DOHH2 (cell line): ENCODE results near the gene CPNE1.

ENCODE experiments used
- H3F3A ChIP-seq: fragments of 200-600 bp; sonication (generic), shearing (Covaris generic); 2 replicates; pipeline ENCODE4 v1.6.0; 2016; ENCODE audit warnings: antibody characterized with exemption, mild to moderate bottlenecking; ENCODE audit not compliant: control insufficient read depth, insufficient read depth
- H3K27ac ChIP-seq: fragments of 200-600 bp; sonication (generic); 2 replicates; pipeline ENCODE4 v1.5.1; 2014; ENCODE audit warnings: low read depth, mild to moderate bottlenecking, low read length, moderate library complexity
- H3K27me3 ChIP-seq: fragments of 200-600 bp; sonication (generic); 2 replicates; pipeline ENCODE4 v1.6.1; 2014; ENCODE audit warnings: mild to moderate bottlenecking, low read length, mixed read lengths; ENCODE audit not compliant: control insufficient read depth
- H3K36me3 ChIP-seq: fragments of 200-600 bp; sonication (generic); 2 replicates; pipeline ENCODE4 v1.6.1; 2014; ENCODE audit warnings: mild to moderate bottlenecking, low read length, moderate library complexity, mixed read lengths; ENCODE audit not compliant: control insufficient read depth
- H3K4me1 ChIP-seq: fragments of 200-600 bp; sonication (generic); 2 replicates; pipeline ENCODE4 v1.6.1; 2014; ENCODE audit warnings: mild to moderate bottlenecking, low read length, mixed read lengths; ENCODE audit not compliant: control insufficient read depth
- H3K4me2 ChIP-seq: fragments of 200-600 bp; sonication (generic); 2 replicates; pipeline ENCODE4 v1.6.0; 2014; ENCODE audit warnings: mild to moderate bottlenecking, low read length, moderate library complexity
- H3K4me3 ChIP-seq: fragments of 200-600 bp; sonication (generic); 2 replicates; pipeline ENCODE4 v1.5.1; 2014; ENCODE audit warnings: mild to moderate bottlenecking, low read length, mixed read lengths
- H3K79me2 ChIP-seq: fragments of 200-600 bp; sonication (generic); 2 replicates; pipeline ENCODE4 v1.6.1; 2014; ENCODE audit warnings: mild to moderate bottlenecking, low read length, mixed read lengths; ENCODE audit not compliant: control insufficient read depth
- H3K9me2 ChIP-seq: fragments of 200-600 bp; sonication (generic); replicated peaks from 2 replicates; pipeline ENCODE4 v1.6.1; 2014; ENCODE audit warnings: mild to moderate bottlenecking, low read length, mixed read lengths; ENCODE audit not compliant: control insufficient read depth
- H3K9me3 ChIP-seq: fragments of 200-600 bp; sonication (generic); 2 replicates; pipeline ENCODE4 v1.6.1; 2014; ENCODE audit warnings: antibody characterized with exemption, low read length, mixed read lengths; ENCODE audit not compliant: control insufficient read depth, insufficient read depth
- H4K20me1 ChIP-seq: fragments of 200-600 bp; sonication (generic); 2 replicates; pipeline ENCODE4 v1.6.0; 2014; ENCODE audit warnings: low read depth, mild to moderate bottlenecking, antibody characterized with exemption, low read length, moderate library complexity; ENCODE audit not compliant: control insufficient read depth, insufficient read depth
- EZH2phosphoT487 ChIP-seq: fragments of 200-600 bp; sonication (generic); IDR thresholded peaks from 2 replicates; pipeline ENCODE4 v1.6.1; 2017; ENCODE audit warnings: borderline replicate concordance, mild to moderate bottlenecking, antibody characterized with exemption, low read length, moderate library complexity, mixed read lengths
- TF ChIP-seq, protein P1 (sequence below): fragments of 200-600 bp; sonication (generic); IDR thresholded peaks from one replicate; pipeline ENCODE4 v1.5.1; 2014; ENCODE audit warnings: antibody characterized with exemption, mild to moderate bottlenecking, low read depth, low read length; ENCODE audit not compliant: poor library complexity, severe bottlenecking

CPNE1 gene

GRCh38 chr20:35653893-35654292 lies 10.8 kb downstream of the CPNE1 start:
- no peak overlapping the region for H3K27ac ChIP-seq
- TF ChIP-seq, protein P1, sequence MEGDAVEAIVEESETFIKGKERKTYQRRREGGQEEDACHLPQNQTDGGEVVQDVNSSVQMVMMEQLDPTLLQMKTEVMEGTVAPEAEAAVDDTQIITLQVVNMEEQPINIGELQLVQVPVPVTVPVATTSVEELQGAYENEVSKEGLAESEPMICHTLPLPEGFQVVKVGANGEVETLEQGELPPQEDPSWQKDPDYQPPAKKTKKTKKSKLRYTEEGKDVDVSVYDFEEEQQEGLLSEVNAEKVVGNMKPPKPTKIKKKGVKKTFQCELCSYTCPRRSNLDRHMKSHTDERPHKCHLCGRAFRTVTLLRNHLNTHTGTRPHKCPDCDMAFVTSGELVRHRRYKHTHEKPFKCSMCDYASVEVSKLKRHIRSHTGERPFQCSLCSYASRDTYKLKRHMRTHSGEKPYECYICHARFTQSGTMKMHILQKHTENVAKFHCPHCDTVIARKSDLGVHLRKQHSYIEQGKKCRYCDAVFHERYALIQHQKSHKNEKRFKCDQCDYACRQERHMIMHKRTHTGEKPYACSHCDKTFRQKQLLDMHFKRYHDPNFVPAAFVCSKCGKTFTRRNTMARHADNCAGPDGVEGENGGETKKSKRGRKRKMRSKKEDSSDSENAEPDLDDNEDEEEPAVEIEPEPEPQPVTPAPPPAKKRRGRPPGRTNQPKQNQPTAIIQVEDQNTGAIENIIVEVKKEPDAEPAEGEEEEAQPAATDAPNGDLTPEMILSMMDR = no peak
- TF ChIP-seq EZH2phosphoT487 = no peak
- H3K4me2 ChIP-seq = no peak overlapping the region
- peaks cover 14% of the 10 kb centered on the region for H3K4me1 ChIP-seq
- peaks cover 15% of the 10 kb centered on the region; the same call in 1 of the 2 replicates for H3F3A ChIP-seq
- no peak overlapping the region for H3K4me3 ChIP-seq
- H3K9me2 ChIP-seq = no peaks in the 10 kb centered on the region
- peaks cover 100% of the 10 kb centered on the region for H3K79me2 ChIP-seq
- H3K36me3 ChIP-seq = peaks cover 93% of the 10 kb centered on the region
- peaks cover 39% of the 10 kb centered on the region for H4K20me1 ChIP-seq
- no peaks in the 10 kb centered on the region for H3K9me3 ChIP-seq
- H3K27me3 ChIP-seq = no peaks in the 10 kb centered on the region

DNA sequence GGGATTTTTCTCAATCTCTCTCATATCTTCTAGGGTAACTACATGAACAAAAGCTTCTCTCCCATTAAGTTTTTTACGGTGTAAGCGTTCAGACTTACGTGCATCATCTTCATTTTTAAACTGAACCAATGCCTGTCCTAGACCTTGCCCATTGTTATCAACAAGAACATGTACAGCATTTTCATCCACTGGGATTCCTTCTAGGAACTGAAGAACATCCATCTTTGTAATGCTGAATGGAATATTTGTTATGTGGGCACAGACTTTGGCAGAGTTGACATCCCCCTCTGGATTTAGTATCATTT lies 11.3 kb downstream of the CPNE1 start:
- no peak overlapping the region for H3K4me2 ChIP-seq
- peaks cover 20% of the 10 kb centered on the region for H3F3A ChIP-seq
- H3K79me2 ChIP-seq = peaks cover 100% of the 10 kb centered on the region
- H3K36me3 ChIP-seq = peaks cover 94% of the 10 kb centered on the region
- no peaks in the 10 kb centered on the region for H3K9me3 ChIP-seq
- peaks cover 39% of the 10 kb centered on the region for H4K20me1 ChIP-seq
- no peak overlapping the region for H3K27ac ChIP-seq
- no peak overlapping the region for H3K4me3 ChIP-seq
- H3K27me3 ChIP-seq = no peaks in the 10 kb centered on the region
- H3K4me1 ChIP-seq = peaks cover 11% of the 10 kb centered on the region
- no peaks in the 10 kb centered on the region for H3K9me2 ChIP-seq
- TF ChIP-seq EZH2phosphoT487 = no peak
- TF ChIP-seq, protein P1 = no peak

GRCh38 chr20:35652641-35653429 lies 11.9 kb downstream of the CPNE1 start:
- no peak overlapping the region for H3K4me2 ChIP-seq
- H3K4me1 ChIP-seq = peaks cover 7% of the 10 kb centered on the region
- H3K36me3 ChIP-seq = peaks cover 93% of the 10 kb centered on the region
- H3K27ac ChIP-seq = no peak overlapping the region
- peaks cover 20% of the 10 kb centered on the region for H3F3A ChIP-seq
- H3K4me3 ChIP-seq = no peak overlapping the region
- no peaks in the 10 kb centered on the region for H3K27me3 ChIP-seq
- no peaks in the 10 kb centered on the region for H3K9me3 ChIP-seq
- no peaks in the 10 kb centered on the region for H3K9me2 ChIP-seq
- TF ChIP-seq, protein P1 = no peak
- no peak for TF ChIP-seq EZH2phosphoT487
- peaks cover 99% of the 10 kb centered on the region for H3K79me2 ChIP-seq
- H4K20me1 ChIP-seq = peaks cover 43% of the 10 kb centered on the region
